CD4-positive, alpha-beta T cell treated with Interleukin-6 at 100 ng/mL for 8 hours (primary cell): ENCODE results near the gene C16orf95.
"Not testable (repeated sequence)": the region's sequence is repeated elsewhere in the genome, so short reads cannot be mapped to it uniquely, and the experiment has no call there.

Experiments
- DNase-seq: peaks from one replicate; pipeline ENCODE4 v3.0.0-alpha.2; 2020; ENCODE audit warnings: mixed read lengths, low spot score

C16orf95 gene

GRCh38 chr16:87346517-87347060 lies 29.4 kb upstream of the C16orf95 start:
- DNase-seq: no peak

GRCh38 chr16:87345726-87346424 lies 28.7 kb upstream of the C16orf95 start:
- DNase-seq: no peak

- DNase-seq: peak; percentile 76
Measured at GRCh38 chr16:87344931-87345631, 27.9 kb upstream of the C16orf95 start.

GRCh38 chr16:87344165-87344930 lies 27.2 kb upstream of the C16orf95 start:
- no peak for DNase-seq

- DNase-seq: no peak
Measured at GRCh38 chr16:87343753-87344050, 26.5 kb upstream of the C16orf95 start.

DNA sequence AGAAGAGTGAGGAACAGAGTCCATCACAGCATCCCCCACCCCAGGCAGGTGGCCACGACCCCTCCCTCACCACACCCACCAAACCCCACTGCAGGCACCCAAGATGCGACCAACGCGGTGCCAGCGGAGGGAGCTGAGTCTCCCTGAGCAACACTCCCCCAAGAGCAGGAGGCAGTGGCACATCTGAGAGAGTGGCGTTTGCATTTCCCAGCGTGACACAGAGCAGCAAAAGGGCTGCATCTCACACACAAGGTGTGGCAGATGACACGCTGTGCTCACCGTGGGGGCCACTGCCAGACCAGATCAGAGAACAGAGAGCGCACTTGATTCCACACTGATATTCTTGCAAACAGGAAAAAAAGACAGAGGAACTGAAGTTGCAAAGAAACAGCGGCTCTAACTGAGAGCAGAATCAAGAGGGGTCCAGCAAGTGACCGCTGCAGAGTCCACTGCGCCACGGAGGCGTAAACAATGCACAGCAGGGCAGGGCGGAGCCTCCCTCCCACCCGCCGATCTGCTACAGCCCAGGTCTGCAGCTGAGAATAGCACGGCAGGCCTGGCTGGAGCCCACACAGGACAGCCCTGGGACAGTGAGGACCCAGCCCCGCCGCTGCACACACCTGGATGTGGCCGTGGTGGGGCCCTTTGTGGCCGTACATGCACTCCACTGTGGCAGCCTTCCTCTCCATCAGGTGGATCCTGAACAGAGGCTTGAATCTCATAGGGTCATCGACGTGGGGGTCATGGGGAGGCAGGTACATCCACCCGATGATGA lies 26.0 kb upstream of the C16orf95 start:
- DNase-seq: no peak

DNA sequence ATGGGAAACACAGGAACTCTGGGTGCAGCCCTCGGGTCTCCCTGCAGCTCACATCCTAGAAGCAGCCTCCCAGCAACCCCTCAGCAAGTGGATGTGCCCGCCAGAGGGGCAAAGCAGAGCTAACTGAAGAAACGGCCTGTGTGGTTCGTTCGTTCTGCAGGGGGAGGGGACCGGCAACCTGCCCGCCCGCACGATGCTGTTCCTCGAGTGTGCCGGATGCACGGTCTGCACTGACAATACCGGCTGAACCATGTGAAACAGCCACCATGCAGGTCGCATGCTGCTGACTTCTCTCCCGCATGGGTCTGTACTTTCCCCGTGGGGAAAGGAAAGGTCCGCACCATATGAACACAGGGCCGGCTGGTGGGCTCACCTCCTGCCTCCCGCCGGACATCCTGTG lies 25.3 kb upstream of the C16orf95 start:
- DNase-seq: no peak

- no peak for DNase-seq
Measured at GRCh38 chr16:87340198-87340597, 23.0 kb upstream of the C16orf95 start.

- not testable (repeated sequence) for DNase-seq
Measured at GRCh38 chr16:87339724-87340105, 22.5 kb upstream of the C16orf95 start.

DNA sequence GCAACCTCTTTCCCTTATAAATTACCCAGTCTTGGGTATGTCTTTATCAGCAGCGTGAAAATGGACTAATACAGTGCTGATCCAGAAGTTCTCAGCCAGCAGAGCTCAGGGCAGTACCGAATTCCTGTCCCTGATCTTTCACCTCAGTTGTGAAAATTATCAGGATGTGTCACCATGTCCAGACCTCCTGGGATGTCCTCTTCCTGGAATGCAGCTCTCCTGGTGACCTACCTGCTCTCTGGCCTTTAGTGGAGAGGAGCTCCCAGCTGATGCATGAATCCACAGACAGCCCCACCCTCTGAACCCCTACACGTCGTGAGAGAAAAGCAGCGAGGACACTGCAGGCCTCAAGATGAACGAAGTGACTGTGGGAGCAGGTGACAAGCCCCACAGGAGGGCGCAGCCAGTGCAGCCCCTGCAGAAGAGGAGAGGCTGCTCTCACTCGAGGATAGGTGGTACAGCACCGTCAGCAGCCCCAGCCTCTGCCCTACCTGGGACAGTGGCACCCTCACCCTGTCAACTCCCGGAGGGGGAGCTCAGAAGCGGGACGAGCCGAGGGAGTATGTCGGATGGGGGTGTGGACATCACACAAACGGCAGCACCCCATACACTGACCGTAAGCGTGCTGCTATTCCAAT lies 22.0 kb upstream of the C16orf95 start:
- no peak for DNase-seq

DNA sequence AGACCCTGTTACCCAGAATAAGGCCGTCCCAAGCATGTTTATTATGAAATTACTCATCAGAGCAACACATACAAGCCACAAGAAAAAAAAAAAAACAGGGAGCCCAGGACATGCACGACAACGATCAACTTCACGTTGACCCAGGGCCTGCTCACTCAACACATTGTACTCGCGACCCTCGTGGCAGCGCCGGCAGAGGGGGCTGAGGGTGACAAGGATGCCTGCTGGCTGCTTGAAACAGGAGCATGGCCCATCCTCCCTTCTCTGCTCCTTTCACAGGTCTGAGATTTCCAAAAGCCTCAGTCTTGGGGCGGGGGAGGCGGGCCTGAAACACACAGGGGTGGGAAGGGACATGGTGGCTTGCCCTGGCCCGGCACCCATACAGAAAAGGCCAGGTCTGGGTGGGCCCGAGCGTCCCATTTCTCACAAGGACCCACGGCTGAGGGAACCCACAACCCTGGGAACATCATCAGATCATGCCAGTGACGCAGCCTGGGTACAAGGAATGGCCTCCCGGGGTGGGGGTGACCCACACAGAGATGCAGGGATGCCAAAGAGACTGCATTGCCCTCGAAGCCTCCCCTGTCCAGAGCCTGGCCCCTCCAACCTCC lies 21.1 kb upstream of the C16orf95 start:
- DNase-seq: no peak

GRCh38 chr16:87337262-87337771 lies 20.1 kb upstream of the C16orf95 start:
- DNase-seq: no peak

GRCh38 chr16:87336434-87337240 lies 19.4 kb upstream of the C16orf95 start:
- DNase-seq: no peak

DNA sequence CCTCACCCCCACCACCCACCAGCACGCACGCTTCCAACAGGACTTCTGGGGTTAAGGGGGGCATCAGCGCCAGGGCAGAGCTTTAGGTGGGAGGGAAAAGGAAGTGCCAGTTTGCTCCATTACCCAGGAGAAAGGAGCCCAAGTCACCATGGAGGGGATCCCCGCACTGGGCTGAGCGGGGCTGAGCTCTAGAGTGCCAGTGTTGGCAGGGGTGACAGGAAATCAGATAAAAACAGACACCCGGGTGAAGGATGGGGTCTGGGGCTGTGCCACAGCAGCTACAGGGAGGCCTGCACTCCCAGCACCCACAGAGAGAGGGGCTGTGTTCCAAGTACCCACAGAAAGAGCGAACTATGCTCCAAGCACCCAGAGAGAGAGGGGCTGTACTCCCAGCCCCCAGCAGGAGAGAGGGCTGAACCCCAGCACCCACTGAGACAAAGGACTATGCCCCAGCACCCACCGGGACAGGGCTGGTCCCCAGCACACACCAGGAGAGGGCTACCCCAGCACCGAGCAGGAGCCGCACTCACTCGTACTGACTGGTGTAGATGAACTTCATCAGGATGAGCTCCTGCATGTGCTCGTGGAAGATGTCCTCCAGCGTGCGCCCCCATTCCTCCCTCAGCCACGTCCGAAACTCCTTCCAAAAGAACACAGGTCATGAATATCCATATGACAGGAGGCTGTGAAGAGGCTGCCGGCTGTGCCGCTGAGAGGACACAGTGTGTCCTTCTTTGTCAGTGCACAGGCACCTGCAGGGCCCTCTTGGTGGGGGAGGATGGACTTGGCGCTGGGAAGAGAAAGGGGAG lies 18.6 kb upstream of the C16orf95 start:
- no peak for DNase-seq

DNA sequence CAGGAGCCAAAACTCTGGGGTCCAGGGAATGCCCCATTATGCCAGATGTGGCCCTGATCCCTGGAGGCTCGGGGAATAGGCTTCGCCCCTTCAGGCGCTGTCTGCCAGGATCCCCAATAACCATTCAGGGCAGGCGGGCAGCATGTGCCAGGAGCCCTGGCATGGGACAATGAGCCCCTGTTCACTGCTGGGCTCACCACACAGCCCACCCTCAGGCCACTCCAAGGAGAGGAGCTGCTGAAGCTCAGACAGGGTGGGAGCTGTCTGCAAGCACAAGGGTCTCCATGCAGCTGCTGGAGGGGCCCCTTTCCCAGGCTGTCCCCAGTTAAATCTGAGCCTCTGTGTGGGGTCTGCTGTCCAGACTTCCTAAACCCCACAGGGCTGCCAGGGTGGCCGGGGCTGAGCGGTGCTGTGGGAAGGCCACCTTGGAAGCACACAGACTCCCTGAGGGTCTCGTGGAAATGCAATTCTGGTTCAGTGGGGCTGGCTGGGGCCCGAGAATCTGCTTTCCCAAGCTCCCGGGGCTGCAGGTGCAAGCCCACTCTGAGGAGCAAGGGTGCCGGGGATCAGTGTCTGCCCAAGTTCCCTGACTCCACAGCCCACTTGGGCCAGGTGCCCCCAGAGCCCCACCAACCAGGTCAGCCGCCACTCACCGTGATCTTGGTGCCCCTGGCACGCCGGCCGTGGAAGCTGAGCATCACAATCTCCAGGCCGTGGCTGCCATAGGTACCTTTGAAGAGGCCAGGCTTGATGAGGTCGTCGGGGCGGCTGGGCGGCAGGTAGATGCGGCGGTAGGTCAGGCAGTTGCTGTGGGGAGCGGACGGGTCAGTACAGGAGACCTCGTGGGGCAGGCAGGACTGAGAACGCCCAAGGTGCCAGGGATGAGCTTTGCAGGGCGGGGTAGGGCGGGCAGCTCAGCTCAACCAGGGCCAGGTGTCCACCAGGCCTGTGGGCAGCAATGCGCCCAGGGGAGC lies 17.7 kb upstream of the C16orf95 start:
- DNase-seq: no peak

DNA sequence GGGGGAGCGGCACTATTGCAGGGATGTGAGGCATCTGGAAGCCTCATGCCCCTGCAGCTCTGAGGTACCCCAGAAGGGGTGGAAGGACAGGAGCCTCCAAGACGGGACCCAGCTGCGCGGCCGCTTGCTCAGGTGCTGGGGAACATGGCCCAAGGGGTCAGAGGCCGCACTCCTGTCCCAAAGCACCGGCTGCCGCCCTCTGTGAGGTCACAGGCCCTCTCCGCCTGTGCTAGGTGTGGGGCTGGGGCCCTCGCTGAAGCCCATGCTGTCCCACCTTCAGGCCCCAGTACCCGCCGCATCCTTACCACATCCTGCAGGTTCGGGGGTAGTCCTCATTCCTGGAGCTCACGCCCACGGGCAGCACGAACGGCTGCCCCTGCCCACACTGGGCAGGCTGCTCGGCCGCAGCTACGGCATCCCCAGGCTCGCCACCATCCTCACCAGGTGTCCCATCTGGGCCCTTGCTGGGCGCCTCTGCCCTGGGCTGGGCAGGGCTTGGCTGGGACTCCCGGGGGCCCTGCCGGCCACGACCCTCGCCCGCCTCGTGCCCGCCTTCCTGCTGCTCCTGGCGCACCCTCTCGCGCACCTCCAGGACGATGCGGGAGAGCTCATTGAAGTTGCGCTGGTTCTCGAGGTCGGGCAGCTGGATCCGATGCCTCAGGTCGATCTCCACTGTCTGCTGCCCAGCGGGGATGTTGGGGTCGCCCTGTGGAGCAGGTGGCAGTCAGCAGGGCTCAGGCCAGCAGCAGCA lies 16.6 kb upstream of the C16orf95 start:
- DNase-seq: no peak

DNA sequence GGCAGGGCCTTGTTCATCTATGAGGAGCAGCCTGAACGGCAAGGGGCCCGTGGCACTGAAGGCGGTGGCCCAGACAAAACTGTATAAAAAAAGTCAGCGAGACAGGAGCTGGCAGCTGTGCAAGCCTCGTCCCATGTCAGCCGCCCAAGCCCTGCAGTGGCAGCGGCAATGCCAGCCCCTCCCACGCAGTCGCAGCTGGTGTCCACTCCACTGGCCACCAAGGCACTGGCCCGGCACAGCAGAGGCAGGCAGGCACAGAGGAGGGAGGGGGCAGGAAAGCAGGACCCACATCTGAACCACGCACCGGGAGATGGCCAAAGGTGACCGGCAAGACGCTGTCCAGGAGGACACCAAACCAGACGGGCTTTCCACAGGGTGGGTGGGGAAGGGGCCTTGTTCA lies 15.9 kb upstream of the C16orf95 start:
- no peak for DNase-seq
